ENCODE results near the gene TRPM3. TPM values are rescaled to one million over a fixed set of nuclear protein-coding genes. Genes with fewer than 3 reads are reported as not detected.

TRPM3 gene
- total RNA-seq, 1 experiment from 2014 or later, result 0.26 TPM

DNA sequence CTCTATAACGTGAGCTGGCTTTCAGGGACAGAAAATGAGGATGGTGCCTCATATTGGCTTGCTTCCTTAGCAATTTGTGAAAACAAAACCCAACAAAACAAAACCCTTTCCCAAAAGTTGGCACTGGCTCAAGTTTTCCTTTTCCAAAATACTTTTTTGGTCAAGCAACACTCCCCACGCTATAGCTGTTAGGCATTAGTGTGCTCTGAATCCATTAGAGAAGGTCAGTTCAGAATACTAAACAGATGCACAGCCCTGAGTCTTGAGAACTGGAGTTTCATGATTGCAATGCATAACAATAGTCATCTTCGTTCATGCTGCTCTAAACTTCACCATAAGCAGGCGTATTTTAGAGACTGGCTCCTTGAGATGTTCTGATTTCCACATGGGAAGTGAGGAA is 534.9 kb downstream of the TRPM3 start:
- Histone ChIP-seq H3K9me2 (ENCODE audit: insufficient read depth) (no peaks in the 10 kb centered on the region), H3K4me1 (replicated peaks; ENCODE audit: insufficient read depth) (no peaks in the 10 kb centered on the region), H3K9me3 (ENCODE audit: insufficient read depth, low read depth) (no peaks in the 10 kb centered on the region), H4K20me1 (ENCODE audit: insufficient read depth) (no peaks in the 10 kb centered on the region), H3K79me2 (ENCODE audit: low read depth) (no peaks in the 10 kb centered on the region), H3K27me3 (ENCODE audit: insufficient read depth, low read depth) (0 out of 2 replicates have a peak, but pooled peaks cover 3% of the 10 kb centered on the region), H3F3A (ENCODE audit: insufficient read depth, low read depth) (no peaks in the 10 kb centered on the region), H3K36me3 (ENCODE audit: low read depth) (no peaks in the 10 kb centered on the region), H3K4me3 (no peak overlapping the region), H2AFZ (no peak overlapping the region), H3K4me2 (no peak overlapping the region), H3K27ac (no peak overlapping the region)
- no TSS peak for BruUV-seq (replicated peaks)
- ChIA-PET CTCF (no interaction called here), POLR2A (ENCODE audit: unreplicated experiment) (no interaction called here)
- intact Hi-C loops (cut with micrococcal nuclease; ENCODE audit: unreplicated experiment), result no loop called here
- TF ChIP-seq, protein P1, sequence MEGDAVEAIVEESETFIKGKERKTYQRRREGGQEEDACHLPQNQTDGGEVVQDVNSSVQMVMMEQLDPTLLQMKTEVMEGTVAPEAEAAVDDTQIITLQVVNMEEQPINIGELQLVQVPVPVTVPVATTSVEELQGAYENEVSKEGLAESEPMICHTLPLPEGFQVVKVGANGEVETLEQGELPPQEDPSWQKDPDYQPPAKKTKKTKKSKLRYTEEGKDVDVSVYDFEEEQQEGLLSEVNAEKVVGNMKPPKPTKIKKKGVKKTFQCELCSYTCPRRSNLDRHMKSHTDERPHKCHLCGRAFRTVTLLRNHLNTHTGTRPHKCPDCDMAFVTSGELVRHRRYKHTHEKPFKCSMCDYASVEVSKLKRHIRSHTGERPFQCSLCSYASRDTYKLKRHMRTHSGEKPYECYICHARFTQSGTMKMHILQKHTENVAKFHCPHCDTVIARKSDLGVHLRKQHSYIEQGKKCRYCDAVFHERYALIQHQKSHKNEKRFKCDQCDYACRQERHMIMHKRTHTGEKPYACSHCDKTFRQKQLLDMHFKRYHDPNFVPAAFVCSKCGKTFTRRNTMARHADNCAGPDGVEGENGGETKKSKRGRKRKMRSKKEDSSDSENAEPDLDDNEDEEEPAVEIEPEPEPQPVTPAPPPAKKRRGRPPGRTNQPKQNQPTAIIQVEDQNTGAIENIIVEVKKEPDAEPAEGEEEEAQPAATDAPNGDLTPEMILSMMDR (conservative IDR thresholded peaks at IDR 0.05), result no peak
- no peak for TF ChIP-seq EZH2 (IDR thresholded peaks at IDR 0.05; ENCODE audit: low read depth)
- DNase-seq, result no peak

DNA sequence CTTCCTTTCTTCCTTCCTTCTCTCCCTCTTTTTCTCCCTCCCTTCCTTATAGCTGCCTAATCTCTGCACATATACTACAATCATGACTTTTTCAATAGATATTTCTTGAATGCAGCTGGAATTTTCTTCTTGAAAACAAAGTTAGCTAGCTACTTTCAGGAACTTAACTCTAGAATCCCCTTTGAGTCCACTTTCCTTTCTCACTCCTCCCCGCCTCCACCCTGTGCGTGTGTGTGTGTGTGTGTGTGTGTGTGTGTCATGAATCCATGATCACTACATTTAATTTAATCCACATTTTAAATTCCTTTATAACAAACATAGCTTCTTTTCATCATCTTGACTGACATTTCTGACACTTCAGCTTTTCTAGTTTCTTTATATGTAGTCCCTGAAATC is 539.5 kb downstream of the TRPM3 start:
- H3K27ac ChIP-seq, result no peak overlapping the region
- TF ChIP-seq, protein P1 (conservative IDR thresholded peaks at IDR 0.05), result no peak
- TF ChIP-seq EZH2 (IDR thresholded peaks at IDR 0.05; ENCODE audit: low read depth), result no peak
- CTCF ChIA-PET, result interaction anchor here (0.5 kb wide), 1 partner anchor 12 kb away, joined by 4 read pairs; no protein-coding TSS in a partner anchor
- no peak overlapping the region for H2AFZ ChIP-seq
- H3K4me2 ChIP-seq, result no peak overlapping the region
- no peaks in the 10 kb centered on the region for H3K9me3 ChIP-seq (ENCODE audit: insufficient read depth, low read depth)
- H3K27me3 ChIP-seq (ENCODE audit: insufficient read depth, low read depth), result 0 out of 2 replicates have a peak, but pooled peaks cover 3% of the 10 kb centered on the region
- H3K4me1 ChIP-seq (replicated peaks; ENCODE audit: insufficient read depth), result peaks cover 7% of the 10 kb centered on the region
- DNase-seq, result no peak
- H4K20me1 ChIP-seq (ENCODE audit: insufficient read depth), result no peaks in the 10 kb centered on the region
- H3K79me2 ChIP-seq (ENCODE audit: low read depth), result no peaks in the 10 kb centered on the region
- H3K9me2 ChIP-seq (ENCODE audit: insufficient read depth), result no peaks in the 10 kb centered on the region
- no peak overlapping the region for H3K4me3 ChIP-seq
- H3F3A ChIP-seq (ENCODE audit: insufficient read depth, low read depth), result no peaks in the 10 kb centered on the region; the same call in 1 of the 2 replicates
- POLR2A ChIA-PET (ENCODE audit: unreplicated experiment), result no interaction called here
- intact Hi-C loops (cut with micrococcal nuclease; ENCODE audit: unreplicated experiment), result no loop called here
- no TSS peak for BruUV-seq (replicated peaks)
- H3K36me3 ChIP-seq (ENCODE audit: low read depth), result no peaks in the 10 kb centered on the region

DNA sequence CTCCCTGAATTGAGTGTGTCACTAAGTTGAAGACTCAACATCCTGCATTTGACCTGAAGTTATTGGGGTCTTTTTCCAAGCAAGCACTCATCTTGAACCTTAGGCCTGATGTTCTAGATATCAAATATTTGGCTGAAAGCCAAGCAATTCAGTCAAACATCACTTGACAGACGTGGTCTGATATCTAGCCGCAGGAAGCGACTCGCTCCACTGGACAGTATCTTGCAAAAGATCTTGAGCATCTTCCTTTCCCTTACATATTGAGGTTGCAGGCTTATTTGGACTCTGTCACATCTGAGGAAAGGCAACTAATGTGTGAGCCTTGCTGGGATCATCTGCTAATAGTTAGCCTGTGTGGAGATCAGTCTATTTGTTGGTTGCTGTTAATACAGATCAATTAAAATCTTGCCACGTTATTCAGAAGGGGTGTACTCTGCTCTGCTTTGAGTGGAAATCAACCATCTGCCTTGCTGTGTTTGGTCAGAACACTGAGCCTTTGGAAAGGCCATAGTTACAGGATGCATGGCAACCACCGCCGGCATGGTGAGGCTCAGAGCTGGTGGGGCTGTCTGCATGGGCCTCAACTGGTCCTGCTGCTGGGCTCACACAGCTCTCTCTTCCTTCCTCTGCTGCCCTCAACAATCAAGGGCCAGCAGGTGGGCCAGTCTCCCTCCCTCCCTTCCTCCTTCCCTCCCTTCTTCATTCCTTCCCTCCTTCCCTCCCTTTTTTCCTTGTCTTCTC is 540.0 kb downstream of the TRPM3 start:
- Histone ChIP-seq H3K27ac (no peak overlapping the region), H3F3A (ENCODE audit: insufficient read depth, low read depth) (no peaks in the 10 kb centered on the region; the same call in 1 of the 2 replicates), H3K36me3 (ENCODE audit: low read depth) (no peaks in the 10 kb centered on the region), H4K20me1 (ENCODE audit: insufficient read depth) (no peaks in the 10 kb centered on the region), H3K79me2 (ENCODE audit: low read depth) (no peaks in the 10 kb centered on the region), H3K27me3 (ENCODE audit: insufficient read depth, low read depth) (0 out of 2 replicates have a peak, but pooled peaks cover 3% of the 10 kb centered on the region), H3K4me1 (replicated peaks; ENCODE audit: insufficient read depth) (peaks cover 10% of the 10 kb centered on the region), H3K4me3 (no peak overlapping the region), H3K9me2 (ENCODE audit: insufficient read depth) (no peaks in the 10 kb centered on the region), H3K9me3 (ENCODE audit: insufficient read depth, low read depth) (no peaks in the 10 kb centered on the region), H3K4me2 (no peak overlapping the region), H2AFZ (no peak overlapping the region)
- TF ChIP-seq, protein P1 (conservative IDR thresholded peaks at IDR 0.05), result no peak
- no peak for TF ChIP-seq EZH2 (IDR thresholded peaks at IDR 0.05; ENCODE audit: low read depth)
- no TSS peak for BruUV-seq (replicated peaks)
- ChIA-PET POLR2A (ENCODE audit: unreplicated experiment) (no interaction called here), CTCF (interaction anchor here (0.5 kb wide), 1 partner anchor 12 kb away, joined by 4 read pairs; no protein-coding TSS in a partner anchor)
- DNase-seq, result no peak
- intact Hi-C loops (cut with micrococcal nuclease; ENCODE audit: unreplicated experiment), result no loop called here
